ENCODE results near the gene EXT2. TPM values are rescaled to one million over a fixed set of nuclear protein-coding genes. Genes with fewer than 3 reads are reported as not detected.

The EXT2 gene
- total RNA-seq, 1 donor from 2014 or later: 78.6 TPM

- TF ChIP-seq POLR2A (IDR thresholded peaks at IDR 0.05) (no peak), POLR2AphosphoS5 (IDR thresholded peaks at IDR 0.05; ENCODE audit: insufficient read depth in 1 of 2, low read depth in 1 of 2) (no peak)
- TF ChIP-seq, protein P1, sequence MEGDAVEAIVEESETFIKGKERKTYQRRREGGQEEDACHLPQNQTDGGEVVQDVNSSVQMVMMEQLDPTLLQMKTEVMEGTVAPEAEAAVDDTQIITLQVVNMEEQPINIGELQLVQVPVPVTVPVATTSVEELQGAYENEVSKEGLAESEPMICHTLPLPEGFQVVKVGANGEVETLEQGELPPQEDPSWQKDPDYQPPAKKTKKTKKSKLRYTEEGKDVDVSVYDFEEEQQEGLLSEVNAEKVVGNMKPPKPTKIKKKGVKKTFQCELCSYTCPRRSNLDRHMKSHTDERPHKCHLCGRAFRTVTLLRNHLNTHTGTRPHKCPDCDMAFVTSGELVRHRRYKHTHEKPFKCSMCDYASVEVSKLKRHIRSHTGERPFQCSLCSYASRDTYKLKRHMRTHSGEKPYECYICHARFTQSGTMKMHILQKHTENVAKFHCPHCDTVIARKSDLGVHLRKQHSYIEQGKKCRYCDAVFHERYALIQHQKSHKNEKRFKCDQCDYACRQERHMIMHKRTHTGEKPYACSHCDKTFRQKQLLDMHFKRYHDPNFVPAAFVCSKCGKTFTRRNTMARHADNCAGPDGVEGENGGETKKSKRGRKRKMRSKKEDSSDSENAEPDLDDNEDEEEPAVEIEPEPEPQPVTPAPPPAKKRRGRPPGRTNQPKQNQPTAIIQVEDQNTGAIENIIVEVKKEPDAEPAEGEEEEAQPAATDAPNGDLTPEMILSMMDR (IDR thresholded peaks at IDR 0.05): no peak
- Histone ChIP-seq H3K27me3 (no peaks in the 10 kb centered on the region), H3K4me3 (no peak overlapping the region), H3K36me3 (no peaks in the 10 kb centered on the region), H3K4me1 (no peaks in the 10 kb centered on the region), H3K27ac (no peak overlapping the region), H3K9me3 (no peaks in the 10 kb centered on the region)
- intact Hi-C loops (cut with DNase I): no loop called here
- DNase-seq (ENCODE audit: extremely low spot score in 2 of 2): no peak
Observed at GRCh38 chr11:44266056-44266780, 170.7 kb downstream of the EXT2 start.

DNA sequence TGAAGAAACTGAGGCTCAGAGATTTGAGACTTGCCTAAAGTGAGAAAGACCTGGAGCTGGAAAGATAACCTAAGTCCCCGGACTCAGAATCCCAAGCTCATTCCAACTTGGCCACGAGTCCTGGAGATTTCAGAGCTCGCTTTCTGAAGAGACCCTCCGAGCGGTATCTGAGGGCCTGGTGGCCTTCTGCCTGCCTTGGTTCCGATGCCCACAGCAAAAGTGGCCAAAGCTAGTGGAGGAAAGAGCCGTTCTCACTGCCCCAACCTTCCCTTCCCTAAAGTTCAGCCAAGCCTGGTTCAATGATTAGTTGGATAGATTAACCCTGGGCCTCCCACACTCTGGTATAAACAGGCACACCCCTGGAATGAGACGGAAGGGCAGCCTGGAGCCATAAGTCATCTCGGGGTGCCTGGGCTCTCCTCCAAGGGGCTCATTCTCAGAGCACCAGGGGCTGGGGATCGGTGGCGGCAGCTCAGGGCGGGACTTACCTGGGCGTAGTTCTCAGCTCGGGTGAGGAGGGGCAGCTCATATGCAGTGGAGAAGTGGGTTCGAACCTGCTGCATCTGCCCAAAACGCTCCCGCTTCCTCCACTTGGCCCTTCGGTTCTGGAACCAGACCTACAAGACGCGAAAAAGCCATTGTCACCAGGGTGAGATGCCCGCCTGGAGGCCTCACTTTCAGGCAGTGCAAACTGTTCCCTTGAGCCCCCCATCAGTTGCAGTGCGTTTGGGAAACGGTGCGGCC is 171.7 kb downstream of the EXT2 start:
- no peak for TF ChIP-seq POLR2AphosphoS5 (IDR thresholded peaks at IDR 0.05; ENCODE audit: insufficient read depth in 1 of 2, low read depth in 1 of 2)
- TF ChIP-seq POLR2A (IDR thresholded peaks at IDR 0.05): no peak
- TF ChIP-seq, protein P1 (IDR thresholded peaks at IDR 0.05): no peak
- Histone ChIP-seq H3K27ac (no peak overlapping the region), H3K4me1 (no peaks in the 10 kb centered on the region), H3K27me3 (no peaks in the 10 kb centered on the region), H3K36me3 (no peaks in the 10 kb centered on the region), H3K4me3 (no peak overlapping the region), H3K9me3 (no peaks in the 10 kb centered on the region)
- no peak for DNase-seq (ENCODE audit: extremely low spot score in 2 of 2)
- intact Hi-C loops (cut with DNase I): no loop called here

DNA sequence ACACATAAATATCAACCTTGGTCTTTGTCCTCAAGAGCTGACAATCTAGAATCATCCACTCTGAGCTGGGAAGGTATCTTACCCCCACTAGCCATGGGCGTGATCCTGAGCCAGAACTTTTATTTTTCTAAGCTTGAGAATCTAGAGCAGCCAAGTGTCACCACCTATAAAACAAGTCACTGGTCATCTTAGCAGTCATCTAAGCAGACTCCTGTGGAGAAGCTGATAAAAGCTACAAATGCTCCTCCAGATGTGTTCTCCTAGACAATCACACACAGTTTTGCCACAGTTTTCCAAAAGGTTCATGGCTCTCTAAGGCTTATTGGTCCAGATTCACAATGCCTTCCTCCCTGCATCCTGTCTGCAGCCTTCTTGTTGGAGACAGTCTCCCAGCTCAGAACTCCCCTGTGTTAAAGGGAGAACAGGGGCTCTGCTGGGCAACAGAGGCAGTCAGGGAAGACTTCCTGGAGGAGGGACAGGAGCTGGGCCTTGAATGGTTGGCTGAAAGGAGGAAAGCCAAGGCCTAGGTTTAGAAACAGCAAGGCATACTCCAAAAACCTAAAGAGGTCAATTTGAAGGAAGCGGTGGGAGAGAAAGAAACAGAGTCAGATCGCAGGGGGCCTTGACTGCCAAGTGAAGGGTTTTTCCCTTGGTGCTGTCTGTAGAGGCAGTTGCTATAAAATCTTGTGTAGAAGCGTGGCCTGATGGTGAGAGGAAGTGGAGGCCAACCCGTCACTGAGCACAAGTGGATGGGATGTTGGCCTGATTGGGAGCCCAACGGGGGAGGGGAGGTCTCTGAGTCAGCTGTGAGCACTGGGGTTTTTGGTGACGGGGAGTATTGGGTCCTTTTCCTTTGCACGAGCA is 172.5 kb downstream of the EXT2 start:
- TF ChIP-seq POLR2AphosphoS5 (IDR thresholded peaks at IDR 0.05; ENCODE audit: insufficient read depth in 1 of 2, low read depth in 1 of 2): no peak
- no peak for TF ChIP-seq POLR2A (IDR thresholded peaks at IDR 0.05)
- TF ChIP-seq, protein P1 (IDR thresholded peaks at IDR 0.05): no peak
- intact Hi-C loops (cut with DNase I): no loop called here
- no peak for DNase-seq (ENCODE audit: extremely low spot score in 2 of 2)
- no peaks in the 10 kb centered on the region for H3K27me3 ChIP-seq
- H3K36me3 ChIP-seq: no peaks in the 10 kb centered on the region
- no peak overlapping the region for H3K4me3 ChIP-seq
- H3K27ac ChIP-seq: no peak overlapping the region
- H3K4me1 ChIP-seq: no peaks in the 10 kb centered on the region
- no peaks in the 10 kb centered on the region for H3K9me3 ChIP-seq

DNA sequence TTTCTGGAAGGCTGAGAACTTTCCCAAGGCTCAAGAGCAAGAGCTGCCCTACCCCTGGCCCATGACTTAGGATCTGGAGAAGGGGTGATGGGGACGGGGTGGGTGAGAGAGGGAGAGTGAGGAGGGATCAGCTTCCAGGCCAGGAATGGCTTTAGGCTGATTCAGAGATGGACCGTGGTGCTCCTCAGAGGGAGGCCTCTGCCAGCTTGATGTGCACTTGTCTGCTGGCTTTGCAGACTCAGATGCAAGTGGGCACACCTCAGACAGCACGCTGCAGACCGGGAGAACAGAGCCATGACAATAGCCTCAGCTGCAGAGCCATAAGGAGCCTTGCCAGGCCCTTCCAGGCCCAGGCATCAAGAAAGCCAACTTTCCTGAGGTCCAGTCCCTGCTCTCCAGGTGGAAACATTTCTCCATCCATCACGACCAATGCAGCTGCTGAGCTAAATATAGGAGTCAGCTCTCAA is 173.2 kb downstream of the EXT2 start:
- intact Hi-C loops (cut with DNase I): no loop called here
- H3K4me3 ChIP-seq: no peak overlapping the region
- H3K27ac ChIP-seq: no peak overlapping the region
- TF ChIP-seq POLR2AphosphoS5 (IDR thresholded peaks at IDR 0.05; ENCODE audit: insufficient read depth in 1 of 2, low read depth in 1 of 2) (no peak), POLR2A (IDR thresholded peaks at IDR 0.05) (no peak)
- TF ChIP-seq, protein P1 (IDR thresholded peaks at IDR 0.05): no peak
- H3K4me1 ChIP-seq: no peaks in the 10 kb centered on the region
- no peaks in the 10 kb centered on the region for H3K9me3 ChIP-seq
- no peaks in the 10 kb centered on the region for H3K36me3 ChIP-seq
- no peaks in the 10 kb centered on the region for H3K27me3 ChIP-seq
- DNase-seq (ENCODE audit: extremely low spot score in 2 of 2): no peak
